K562 (cell line): ENCODE data around the gene TP53TG3F.
"Not testable (repeated sequence)": the region's sequence is repeated elsewhere in the genome, so short reads cannot be mapped to it uniquely, and the experiment has no call there.

Experiments
- E2F5 ChIP-seq: sonication (generic); formaldehyde crosslinking; IDR thresholded peaks from 2 replicates; pipeline ENCODE4 v1.8.0; 2022; ENCODE audit warnings: mild to moderate bottlenecking, missing genetic modification reagents
- ILF3 ChIP-seq: fragments of 450-650 bp; IDR thresholded peaks from 2 replicates; pipeline ENCODE4 v1.6.1; 2018; ENCODE audit warnings: antibody characterized with exemption, mild to moderate bottlenecking, moderate library complexity, borderline replicate concordance
- MED1 ChIP-seq: sonication (generic); formaldehyde crosslinking; IDR thresholded peaks from 2 replicates; pipeline ENCODE4 v1.8.1; 2023; ENCODE audit warnings: missing genetic modification reagents, borderline replicate concordance
- ZBTB2 ChIP-seq: fragments of 450-650 bp; IDR thresholded peaks from 2 replicates; pipeline ENCODE4 v1.6.1; 2016; ENCODE audit warnings: antibody characterized with exemption

GRCh38 chr16:33509070-33509469 lies 49.7 kb downstream of the TP53TG3F start:
- TF ChIP-seq E2F5, ILF3, ZBTB2, MED1: not testable (repeated sequence)
